Measurements from ENCODE around the gene RBP4. TPM values are rescaled to one million over a fixed set of nuclear protein-coding genes. Genes with fewer than 3 reads are reported as not detected.

RBP4 gene
- total RNA-seq, 1 experiment from 2014 or later, result 2.2 TPM

DNA sequence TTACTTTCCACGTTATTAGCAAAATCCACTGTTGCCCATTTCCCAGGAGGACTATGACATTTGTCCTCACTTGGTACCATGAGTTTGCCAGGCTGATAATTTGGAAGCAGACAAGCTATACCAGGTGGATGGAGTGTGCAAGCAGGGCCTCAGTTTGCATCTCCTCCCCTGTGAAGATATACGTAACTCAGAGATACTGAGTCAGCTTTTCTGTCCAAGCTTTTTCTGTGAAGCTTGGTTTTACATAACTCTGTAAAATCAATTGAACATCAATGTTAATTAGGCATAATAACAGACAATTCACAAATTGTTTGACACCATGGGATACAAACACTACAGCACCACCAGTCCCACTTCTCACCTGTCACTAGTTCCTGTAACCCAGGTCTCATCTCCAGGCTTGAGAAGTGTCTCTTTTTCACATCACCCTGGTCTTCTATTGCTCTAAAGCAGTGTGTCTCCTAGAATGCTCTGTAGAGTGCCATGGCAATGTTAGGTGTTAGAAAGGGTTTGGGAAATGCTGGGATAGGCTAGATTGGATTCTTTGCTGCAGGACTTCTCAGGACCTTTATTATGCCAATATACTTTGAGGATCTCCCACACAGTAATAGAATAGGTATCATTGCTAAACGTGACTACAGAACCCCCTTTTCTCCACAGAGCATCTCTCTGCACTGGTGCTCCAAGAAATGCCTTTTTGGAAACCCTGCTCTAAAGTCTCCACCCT is 20.9 kb downstream of the RBP4 start (continued):
- TF ChIP-seq SP1 (CRISPR knock-in tag; conservative IDR thresholded peaks at IDR 0.05) (no peak), FOXJ3 (CRISPR knock-in tag; IDR thresholded peaks at IDR 0.05; ENCODE audit: borderline replicate concordance) (no peak), ELF4 (CRISPR knock-in tag; IDR thresholded peaks at IDR 0.05; ENCODE audit: low read depth) (no peak), EMX1 (CRISPR knock-in tag; IDR thresholded peaks at IDR 0.05) (no peak), ATF3 (CRISPR knock-in tag; conservative IDR thresholded peaks at IDR 0.05) (no peak), E2F5 (CRISPR knock-in tag; IDR thresholded peaks at IDR 0.05) (no peak), ZBTB21 (CRISPR knock-in tag; IDR thresholded peaks at IDR 0.05; ENCODE audit: borderline replicate concordance) (no peak)
- TF ChIP-seq, protein P1, sequence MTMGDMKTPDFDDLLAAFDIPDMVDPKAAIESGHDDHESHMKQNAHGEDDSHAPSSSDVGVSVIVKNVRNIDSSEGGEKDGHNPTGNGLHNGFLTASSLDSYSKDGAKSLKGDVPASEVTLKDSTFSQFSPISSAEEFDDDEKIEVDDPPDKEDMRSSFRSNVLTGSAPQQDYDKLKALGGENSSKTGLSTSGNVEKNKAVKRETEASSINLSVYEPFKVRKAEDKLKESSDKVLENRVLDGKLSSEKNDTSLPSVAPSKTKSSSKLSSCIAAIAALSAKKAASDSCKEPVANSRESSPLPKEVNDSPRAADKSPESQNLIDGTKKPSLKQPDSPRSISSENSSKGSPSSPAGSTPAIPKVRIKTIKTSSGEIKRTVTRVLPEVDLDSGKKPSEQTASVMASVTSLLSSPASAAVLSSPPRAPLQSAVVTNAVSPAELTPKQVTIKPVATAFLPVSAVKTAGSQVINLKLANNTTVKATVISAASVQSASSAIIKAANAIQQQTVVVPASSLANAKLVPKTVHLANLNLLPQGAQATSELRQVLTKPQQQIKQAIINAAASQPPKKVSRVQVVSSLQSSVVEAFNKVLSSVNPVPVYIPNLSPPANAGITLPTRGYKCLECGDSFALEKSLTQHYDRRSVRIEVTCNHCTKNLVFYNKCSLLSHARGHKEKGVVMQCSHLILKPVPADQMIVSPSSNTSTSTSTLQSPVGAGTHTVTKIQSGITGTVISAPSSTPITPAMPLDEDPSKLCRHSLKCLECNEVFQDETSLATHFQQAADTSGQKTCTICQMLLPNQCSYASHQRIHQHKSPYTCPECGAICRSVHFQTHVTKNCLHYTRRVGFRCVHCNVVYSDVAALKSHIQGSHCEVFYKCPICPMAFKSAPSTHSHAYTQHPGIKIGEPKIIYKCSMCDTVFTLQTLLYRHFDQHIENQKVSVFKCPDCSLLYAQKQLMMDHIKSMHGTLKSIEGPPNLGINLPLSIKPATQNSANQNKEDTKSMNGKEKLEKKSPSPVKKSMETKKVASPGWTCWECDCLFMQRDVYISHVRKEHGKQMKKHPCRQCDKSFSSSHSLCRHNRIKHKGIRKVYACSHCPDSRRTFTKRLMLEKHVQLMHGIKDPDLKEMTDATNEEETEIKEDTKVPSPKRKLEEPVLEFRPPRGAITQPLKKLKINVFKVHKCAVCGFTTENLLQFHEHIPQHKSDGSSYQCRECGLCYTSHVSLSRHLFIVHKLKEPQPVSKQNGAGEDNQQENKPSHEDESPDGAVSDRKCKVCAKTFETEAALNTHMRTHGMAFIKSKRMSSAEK (CRISPR knock-in tag; IDR thresholded peaks at IDR 0.05; ENCODE audit: borderline replicate concordance), result no peak
- TF ChIP-seq, protein P2, sequence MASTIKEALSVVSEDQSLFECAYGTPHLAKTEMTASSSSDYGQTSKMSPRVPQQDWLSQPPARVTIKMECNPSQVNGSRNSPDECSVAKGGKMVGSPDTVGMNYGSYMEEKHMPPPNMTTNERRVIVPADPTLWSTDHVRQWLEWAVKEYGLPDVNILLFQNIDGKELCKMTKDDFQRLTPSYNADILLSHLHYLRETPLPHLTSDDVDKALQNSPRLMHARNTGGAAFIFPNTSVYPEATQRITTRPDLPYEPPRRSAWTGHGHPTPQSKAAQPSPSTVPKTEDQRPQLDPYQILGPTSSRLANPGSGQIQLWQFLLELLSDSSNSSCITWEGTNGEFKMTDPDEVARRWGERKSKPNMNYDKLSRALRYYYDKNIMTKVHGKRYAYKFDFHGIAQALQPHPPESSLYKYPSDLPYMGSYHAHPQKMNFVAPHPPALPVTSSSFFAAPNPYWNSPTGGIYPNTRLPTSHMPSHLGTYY (CRISPR knock-in tag; IDR thresholded peaks at IDR 0.05), result no peak

DNA sequence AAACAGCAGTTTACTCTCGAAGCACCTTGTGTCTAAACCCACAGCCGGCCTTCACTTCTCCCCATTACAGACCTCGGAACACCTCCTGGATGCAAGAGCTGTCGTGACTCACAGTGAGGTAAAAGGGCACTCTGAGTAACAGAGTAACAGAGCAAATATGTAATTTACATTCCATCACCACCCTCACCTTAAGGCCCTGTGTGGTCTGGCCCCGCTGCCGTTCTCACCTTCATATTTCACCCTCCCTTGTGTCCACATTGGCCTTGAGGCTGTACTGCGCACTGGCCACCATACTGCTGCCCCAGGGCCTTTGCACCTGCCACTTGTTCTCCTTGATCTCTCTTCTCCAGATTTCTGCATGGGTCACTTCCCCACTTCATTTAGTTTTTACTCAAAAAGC is 21.9 kb downstream of the RBP4 start:
- peaks cover 9% of the 10 kb centered on the region; the same call in 1 of the 2 replicates for H3K9me3 Mint-ChIP-seq
- DNase-seq (ENCODE audit: low spot score) (no peak), ATAC-seq (no peak)
- H3K4me3 Mint-ChIP-seq, result no peak overlapping the region
- peaks cover 13% of the 10 kb centered on the region for H3K27me3 Mint-ChIP-seq (ENCODE audit: low read depth)
- no peak overlapping the region for H3K27ac Mint-ChIP-seq
- POLR2A ChIA-PET, result no interaction called here
- no peaks in the 10 kb centered on the region for H3K4me1 Mint-ChIP-seq
- CTCF ChIA-PET, result interaction anchor here (1.0 kb wide), 1 partner anchor 24 kb away, joined by 3 read pairs; no protein-coding TSS in a partner anchor
- H3K36me3 Mint-ChIP-seq, result no peaks in the 10 kb centered on the region
- no peak for TF ChIP-seq RORB (CRISPR knock-in tag; IDR thresholded peaks at IDR 0.05)
- TF ChIP-seq, protein P3, sequence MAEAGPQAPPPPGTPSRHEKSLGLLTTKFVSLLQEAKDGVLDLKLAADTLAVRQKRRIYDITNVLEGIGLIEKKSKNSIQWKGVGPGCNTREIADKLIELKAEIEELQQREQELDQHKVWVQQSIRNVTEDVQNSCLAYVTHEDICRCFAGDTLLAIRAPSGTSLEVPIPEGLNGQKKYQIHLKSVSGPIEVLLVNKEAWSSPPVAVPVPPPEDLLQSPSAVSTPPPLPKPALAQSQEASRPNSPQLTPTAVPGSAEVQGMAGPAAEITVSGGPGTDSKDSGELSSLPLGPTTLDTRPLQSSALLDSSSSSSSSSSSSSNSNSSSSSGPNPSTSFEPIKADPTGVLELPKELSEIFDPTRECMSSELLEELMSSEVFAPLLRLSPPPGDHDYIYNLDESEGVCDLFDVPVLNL (CRISPR knock-in tag; IDR thresholded peaks at IDR 0.05; ENCODE audit: borderline replicate concordance, low read depth), result no peak
- TF ChIP-seq MYBL2 (CRISPR knock-in tag; IDR thresholded peaks at IDR 0.05), result no peak
- no peak for TF ChIP-seq ZNF232 (CRISPR knock-in tag; IDR thresholded peaks at IDR 0.05)
- no peak for TF ChIP-seq TEAD1 (CRISPR knock-in tag; IDR thresholded peaks at IDR 0.05)
- TF ChIP-seq, protein P4, sequence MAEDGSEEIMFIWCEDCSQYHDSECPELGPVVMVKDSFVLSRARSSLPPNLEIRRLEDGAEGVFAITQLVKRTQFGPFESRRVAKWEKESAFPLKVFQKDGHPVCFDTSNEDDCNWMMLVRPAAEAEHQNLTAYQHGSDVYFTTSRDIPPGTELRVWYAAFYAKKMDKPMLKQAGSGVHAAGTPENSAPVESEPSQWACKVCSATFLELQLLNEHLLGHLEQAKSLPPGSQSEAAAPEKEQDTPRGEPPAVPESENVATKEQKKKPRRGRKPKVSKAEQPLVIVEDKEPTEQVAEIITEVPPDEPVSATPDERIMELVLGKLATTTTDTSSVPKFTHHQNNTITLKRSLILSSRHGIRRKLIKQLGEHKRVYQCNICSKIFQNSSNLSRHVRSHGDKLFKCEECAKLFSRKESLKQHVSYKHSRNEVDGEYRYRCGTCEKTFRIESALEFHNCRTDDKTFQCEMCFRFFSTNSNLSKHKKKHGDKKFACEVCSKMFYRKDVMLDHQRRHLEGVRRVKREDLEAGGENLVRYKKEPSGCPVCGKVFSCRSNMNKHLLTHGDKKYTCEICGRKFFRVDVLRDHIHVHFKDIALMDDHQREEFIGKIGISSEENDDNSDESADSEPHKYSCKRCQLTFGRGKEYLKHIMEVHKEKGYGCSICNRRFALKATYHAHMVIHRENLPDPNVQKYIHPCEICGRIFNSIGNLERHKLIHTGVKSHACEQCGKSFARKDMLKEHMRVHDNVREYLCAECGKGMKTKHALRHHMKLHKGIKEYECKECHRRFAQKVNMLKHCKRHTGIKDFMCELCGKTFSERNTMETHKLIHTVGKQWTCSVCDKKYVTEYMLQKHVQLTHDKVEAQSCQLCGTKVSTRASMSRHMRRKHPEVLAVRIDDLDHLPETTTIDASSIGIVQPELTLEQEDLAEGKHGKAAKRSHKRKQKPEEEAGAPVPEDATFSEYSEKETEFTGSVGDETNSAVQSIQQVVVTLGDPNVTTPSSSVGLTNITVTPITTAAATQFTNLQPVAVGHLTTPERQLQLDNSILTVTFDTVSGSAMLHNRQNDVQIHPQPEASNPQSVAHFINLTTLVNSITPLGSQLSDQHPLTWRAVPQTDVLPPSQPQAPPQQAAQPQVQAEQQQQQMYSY (CRISPR knock-in tag; IDR thresholded peaks at IDR 0.05), result no peak
- no peak for TF ChIP-seq ZNF317 (CRISPR knock-in tag; IDR thresholded peaks at IDR 0.05; ENCODE audit: borderline replicate concordance, low read depth)
- TF ChIP-seq, protein P5, sequence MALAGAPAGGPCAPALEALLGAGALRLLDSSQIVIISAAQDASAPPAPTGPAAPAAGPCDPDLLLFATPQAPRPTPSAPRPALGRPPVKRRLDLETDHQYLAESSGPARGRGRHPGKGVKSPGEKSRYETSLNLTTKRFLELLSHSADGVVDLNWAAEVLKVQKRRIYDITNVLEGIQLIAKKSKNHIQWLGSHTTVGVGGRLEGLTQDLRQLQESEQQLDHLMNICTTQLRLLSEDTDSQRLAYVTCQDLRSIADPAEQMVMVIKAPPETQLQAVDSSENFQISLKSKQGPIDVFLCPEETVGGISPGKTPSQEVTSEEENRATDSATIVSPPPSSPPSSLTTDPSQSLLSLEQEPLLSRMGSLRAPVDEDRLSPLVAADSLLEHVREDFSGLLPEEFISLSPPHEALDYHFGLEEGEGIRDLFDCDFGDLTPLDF (CRISPR knock-in tag; IDR thresholded peaks at IDR 0.05), result no peak
- TF ChIP-seq ZNF263 (CRISPR knock-in tag; IDR thresholded peaks at IDR 0.05; ENCODE audit: low read depth), result no peak
- no peak for TF ChIP-seq ZNF138 (CRISPR knock-in tag; conservative IDR thresholded peaks at IDR 0.05)
- TF ChIP-seq HMGA2 (CRISPR knock-in tag; IDR thresholded peaks at IDR 0.05), result no peak
- TF ChIP-seq CBFB (CRISPR knock-in tag; IDR thresholded peaks at IDR 0.05; ENCODE audit: low read depth), result no peak
- no peak for TF ChIP-seq USF1 (CRISPR knock-in tag; IDR thresholded peaks at IDR 0.05)
- no peak for TF ChIP-seq GTF2I (CRISPR knock-in tag; conservative IDR thresholded peaks at IDR 0.05)
